Mesendoderm (in vitro differentiated cells): ENCODE data around the gene EDN3.

Experiments
- DNase-seq: peaks from one replicate; pipeline ENCODE4 v3.0.0; 2013
- H2AK5ac ChIP-seq: 2 replicates; pipeline ENCODE4 v1.6.1; 2013; ENCODE audit warnings: low read length, inconsistent platforms
- H2BK120ac ChIP-seq: 2 replicates; pipeline ENCODE4 v1.6.1; 2013; ENCODE audit warnings: low read depth, mild to moderate bottlenecking, low read length, moderate library complexity, mixed read lengths
- H2BK15ac ChIP-seq: replicated peaks from 2 replicates; pipeline ENCODE4 v1.6.1; 2013; ENCODE audit warnings: low read depth, mild to moderate bottlenecking, moderate library complexity
- H2BK5ac ChIP-seq: 2 replicates; pipeline ENCODE4 v1.6.1; 2013; ENCODE audit warnings: low read length, inconsistent platforms
- H3K18ac ChIP-seq: 2 replicates; pipeline ENCODE4 v1.6.1; 2013; ENCODE audit warnings: mild to moderate bottlenecking, low read length, mixed read lengths
- H3K23ac ChIP-seq: one replicate; pipeline ENCODE4 v1.6.1; 2013; ENCODE audit warnings: low read length
- H3K27ac ChIP-seq: 2 replicates; pipeline ENCODE4 v1.5.1; 2013; ENCODE audit warnings: low read depth, mild to moderate bottlenecking, inconsistent platforms, low read length, moderate library complexity
- H3K27me3 ChIP-seq: 2 replicates; pipeline ENCODE4 v1.6.1; 2013; ENCODE audit warnings: low read length, control low read depth, mild to moderate bottlenecking, inconsistent platforms; ENCODE audit not compliant: insufficient read depth, poor library complexity
- H3K36me3 ChIP-seq: 2 replicates; pipeline ENCODE4 v1.6.1; 2013; ENCODE audit warnings: low read length, inconsistent platforms; ENCODE audit not compliant: control insufficient read depth, insufficient read depth
- H3K4ac ChIP-seq: one replicate; pipeline ENCODE4 v1.6.1; 2013; ENCODE audit warnings: low read depth, mild to moderate bottlenecking, low read length, moderate library complexity
- H3K4me1 ChIP-seq: 2 replicates; pipeline ENCODE4 v1.6.1; 2013; ENCODE audit warnings: low read depth, low read length, inconsistent platforms; ENCODE audit not compliant: control insufficient read depth
- H3K4me2 ChIP-seq: 2 replicates; pipeline ENCODE4 v1.6.1; 2013; ENCODE audit warnings: low read length
- H3K4me3 ChIP-seq: 2 replicates; pipeline ENCODE4 v1.5.1; 2013; ENCODE audit warnings: mild to moderate bottlenecking, low read length
- H3K56ac ChIP-seq: one replicate; pipeline ENCODE4 v1.6.1; 2013; ENCODE audit warnings: low read length
- H3K79me1 ChIP-seq: 2 replicates; pipeline ENCODE4 v1.6.1; 2013; ENCODE audit warnings: low read length, inconsistent platforms
- H3K79me2 ChIP-seq: 2 replicates; pipeline ENCODE4 v1.6.1; 2013; ENCODE audit warnings: mild to moderate bottlenecking, low read length; ENCODE audit not compliant: control insufficient read depth, insufficient read depth
- H3K9ac ChIP-seq: 2 replicates; pipeline ENCODE4 v1.6.1; 2013; ENCODE audit warnings: low read length, inconsistent platforms
- H4K5ac ChIP-seq: one replicate; pipeline ENCODE4 v1.6.1; 2013; ENCODE audit warnings: low read length
- H4K8ac ChIP-seq: one replicate; pipeline ENCODE4 v1.6.1; 2013; ENCODE audit warnings: low read depth, mild to moderate bottlenecking, control low read depth, low read length, moderate library complexity
- WGBS: extraction: QIAGEN DNeasy Blood & Tissue Kit; methylation state at CpG from one replicate; pipeline ENCODE4 v1.1.7; 2013; ENCODE audit warnings: low lambda C conversion rate, missing lambda C conversion rate; ENCODE audit not compliant: insufficient coverage; ENCODE audit errors: extremely low coverage; 5-methylcytosine and 5-hydroxymethylcytosine counted together

Gene EDN3

GRCh38 chr20:59309218-59309617, 8.8 kb downstream of the EDN3 start:
- no peak for DNase-seq
- Histone ChIP-seq H3K4me1 (no peaks in the 10 kb centered on the region), H3K79me2 (no peaks in the 10 kb centered on the region), H2AK5ac (no peak overlapping the region), H3K4me3 (no peak overlapping the region), H2BK5ac (no peak overlapping the region), H4K8ac (no peak overlapping the region), H3K27me3 (no peaks in the 10 kb centered on the region), H3K56ac (no peak overlapping the region), H3K36me3 (no peaks in the 10 kb centered on the region), H2BK15ac (no peak overlapping the region), H3K79me1 (no peaks in the 10 kb centered on the region), H3K4ac (no peak overlapping the region), H3K9ac (no peak overlapping the region), H3K23ac (no peak overlapping the region), H2BK120ac (no peak overlapping the region), H3K18ac (no peak overlapping the region), H4K5ac (no peak overlapping the region), H3K4me2 (no peak overlapping the region), H3K27ac (no peak overlapping the region)
- WGBS: no CpG with 5 or more reads among the region's 3 CpGs

GRCh38 chr20:59314997-59315396, 14.6 kb downstream of the EDN3 start:
- Histone ChIP-seq H3K27ac (no peak overlapping the region), H3K18ac (no peak overlapping the region), H2AK5ac (no peak overlapping the region), H3K27me3 (no peaks in the 10 kb centered on the region), H3K4ac (no peak overlapping the region), H3K4me3 (no peak overlapping the region), H2BK120ac (no peak overlapping the region), H3K56ac (no peak overlapping the region), H4K8ac (no peak overlapping the region), H3K23ac (no peak overlapping the region), H3K79me1 (no peaks in the 10 kb centered on the region), H4K5ac (no peak overlapping the region), H3K9ac (no peak overlapping the region), H3K79me2 (no peaks in the 10 kb centered on the region), H2BK15ac (no peak overlapping the region), H3K4me1 (no peaks in the 10 kb centered on the region), H2BK5ac (no peak overlapping the region), H3K36me3 (no peaks in the 10 kb centered on the region), H3K4me2 (no peak overlapping the region)
- DNase-seq: no peak
- WGBS: no CpG with 5 or more reads among the region's 2 CpGs

- WGBS: no CpG with 5 or more reads among the region's 13 CpGs
- Histone ChIP-seq H3K27ac (no peak overlapping the region), H3K4me2 (no peak overlapping the region), H3K4ac (no peak overlapping the region), H3K23ac (no peak overlapping the region), H2AK5ac (no peak overlapping the region), H3K27me3 (no peaks in the 10 kb centered on the region), H3K9ac (no peak overlapping the region), H4K5ac (no peak overlapping the region), H3K79me2 (no peaks in the 10 kb centered on the region), H3K4me1 (no peaks in the 10 kb centered on the region), H2BK5ac (no peak overlapping the region), H2BK120ac (no peak overlapping the region), H3K18ac (no peak overlapping the region), H3K36me3 (no peaks in the 10 kb centered on the region), H4K8ac (no peak overlapping the region), H3K79me1 (no peaks in the 10 kb centered on the region), H3K4me3 (no peak overlapping the region), H3K56ac (no peak overlapping the region), H2BK15ac (no peak overlapping the region)
- DNase-seq: no peak
Measured at GRCh38 chr20:59316911-59317731, 16.7 kb downstream of the EDN3 start.

- no peak overlapping the region for H3K4me3 ChIP-seq
- H3K4me2 ChIP-seq: no peak overlapping the region
- no peak for DNase-seq
- no CpG with 5 or more reads among the region's 20 CpGs for WGBS
- H3K27me3 ChIP-seq: no peaks in the 10 kb centered on the region
- no peak overlapping the region for H2AK5ac ChIP-seq
- H3K4me1 ChIP-seq: no peaks in the 10 kb centered on the region
- no peak overlapping the region for H3K18ac ChIP-seq
- no peak overlapping the region for H3K23ac ChIP-seq
- no peak overlapping the region for H3K4ac ChIP-seq
- no peaks in the 10 kb centered on the region for H3K79me2 ChIP-seq
- H2BK120ac ChIP-seq: no peak overlapping the region
- H3K27ac ChIP-seq: no peak overlapping the region
- H3K79me1 ChIP-seq: no peaks in the 10 kb centered on the region
- no peaks in the 10 kb centered on the region for H3K36me3 ChIP-seq
- H3K9ac ChIP-seq: no peak overlapping the region
- no peak overlapping the region for H2BK15ac ChIP-seq
- H4K8ac ChIP-seq: no peak overlapping the region
- H4K5ac ChIP-seq: no peak overlapping the region
- H2BK5ac ChIP-seq: no peak overlapping the region
- H3K56ac ChIP-seq: no peak overlapping the region
Measured at GRCh38 chr20:59318201-59318790, 17.9 kb downstream of the EDN3 start.

GRCh38 chr20:59318803-59319202, 18.4 kb downstream of the EDN3 start:
- Histone ChIP-seq H3K4me3 (no peak overlapping the region), H4K8ac (no peak overlapping the region), H3K4me1 (no peaks in the 10 kb centered on the region), H4K5ac (no peak overlapping the region), H3K4me2 (no peak overlapping the region), H3K23ac (no peak overlapping the region), H2BK15ac (no peak overlapping the region), H3K18ac (no peak overlapping the region), H3K4ac (no peak overlapping the region), H3K9ac (no peak overlapping the region), H3K27ac (no peak overlapping the region), H2BK120ac (no peak overlapping the region), H3K36me3 (no peaks in the 10 kb centered on the region), H2BK5ac (no peak overlapping the region), H3K27me3 (no peaks in the 10 kb centered on the region), H3K79me2 (no peaks in the 10 kb centered on the region), H2AK5ac (no peak overlapping the region), H3K79me1 (no peaks in the 10 kb centered on the region), H3K56ac (no peak overlapping the region)
- WGBS: no CpG with 5 or more reads among the region's 4 CpGs
- no peak for DNase-seq
